Measurements from ENCODE around the gene CRX.
"Not testable (repeated sequence)": the region's sequence is repeated elsewhere in the genome, so short reads cannot be mapped to it uniquely, and the experiment has no call there.

DNA sequence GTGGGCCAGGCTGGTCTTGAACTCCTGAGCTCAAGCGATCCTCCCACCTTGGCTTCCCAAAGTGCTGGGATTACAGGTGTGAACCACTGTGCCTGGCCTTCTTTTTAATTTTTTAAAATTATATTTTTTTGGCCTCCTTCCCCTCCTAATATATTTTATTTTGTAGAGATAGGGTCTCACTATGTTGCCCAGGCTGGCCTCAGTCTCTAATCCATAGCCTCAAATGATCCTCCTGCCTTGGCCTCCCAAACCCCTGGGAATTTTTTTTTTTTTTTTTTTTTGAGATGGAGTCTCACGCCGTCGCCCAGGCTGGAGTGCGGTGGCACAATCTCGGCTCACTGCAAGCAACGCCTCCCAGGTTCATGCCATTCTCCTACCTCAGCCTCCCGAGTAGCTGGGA, 5.5 kb upstream of the CRX start:
- TF ChIP-seq, protein P1, sequence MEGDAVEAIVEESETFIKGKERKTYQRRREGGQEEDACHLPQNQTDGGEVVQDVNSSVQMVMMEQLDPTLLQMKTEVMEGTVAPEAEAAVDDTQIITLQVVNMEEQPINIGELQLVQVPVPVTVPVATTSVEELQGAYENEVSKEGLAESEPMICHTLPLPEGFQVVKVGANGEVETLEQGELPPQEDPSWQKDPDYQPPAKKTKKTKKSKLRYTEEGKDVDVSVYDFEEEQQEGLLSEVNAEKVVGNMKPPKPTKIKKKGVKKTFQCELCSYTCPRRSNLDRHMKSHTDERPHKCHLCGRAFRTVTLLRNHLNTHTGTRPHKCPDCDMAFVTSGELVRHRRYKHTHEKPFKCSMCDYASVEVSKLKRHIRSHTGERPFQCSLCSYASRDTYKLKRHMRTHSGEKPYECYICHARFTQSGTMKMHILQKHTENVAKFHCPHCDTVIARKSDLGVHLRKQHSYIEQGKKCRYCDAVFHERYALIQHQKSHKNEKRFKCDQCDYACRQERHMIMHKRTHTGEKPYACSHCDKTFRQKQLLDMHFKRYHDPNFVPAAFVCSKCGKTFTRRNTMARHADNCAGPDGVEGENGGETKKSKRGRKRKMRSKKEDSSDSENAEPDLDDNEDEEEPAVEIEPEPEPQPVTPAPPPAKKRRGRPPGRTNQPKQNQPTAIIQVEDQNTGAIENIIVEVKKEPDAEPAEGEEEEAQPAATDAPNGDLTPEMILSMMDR (IDR thresholded peaks at IDR 0.05; ENCODE audit: low read length) = not testable (repeated sequence)
- TF ChIP-seq EZH2 (optimal IDR thresholded peaks at IDR 0.05; ENCODE audit: low read depth, low read length) = not testable (repeated sequence)
